T-helper 17 cell (primary cell): ENCODE results near the gene VENTX. TPM values are rescaled to one million over a fixed set of nuclear protein-coding genes. Genes with fewer than 3 reads are reported as not detected.

Experiments
- ATAC-seq: fragments of 150-1000 bp; cut with Tn5 transposase; 2 replicates; pipeline ENCODE4 v1.10.0; 2021; ENCODE audit warnings: mild to moderate bottlenecking, moderate library complexity
- DNase-seq, 3 donors: peaks; one replicate each; pipeline versions ENCODE4 v3.0.0 to v3.0.0-alpha.2; 2020 to 2021
- H3K9me3 ChIP-seq: one replicate; pipeline ENCODE4 v1.7.0; 2013; ENCODE audit warnings: low read length, mild to moderate bottlenecking; ENCODE audit not compliant: control insufficient read depth, poor library complexity, severe bottlenecking
- H3K27ac Mint-ChIP-seq: one replicate; pipeline ENCODE4 v1.8.0; 2022; ENCODE audit warnings: mild to moderate bottlenecking, moderate library complexity, mixed read lengths
- H3K27me3 Mint-ChIP-seq: one replicate; pipeline ENCODE4 v1.8.0; 2022; ENCODE audit warnings: mixed read lengths
- H3K36me3 Mint-ChIP-seq: one replicate; pipeline ENCODE4 v1.8.0; 2022; ENCODE audit warnings: low read depth, mixed read lengths
- H3K4me1 Mint-ChIP-seq: one replicate; pipeline ENCODE4 v1.8.0; 2022; ENCODE audit warnings: mild to moderate bottlenecking, mixed read lengths
- H3K4me3 Mint-ChIP-seq: one replicate; pipeline ENCODE4 v1.8.0; 2022; ENCODE audit warnings: mild to moderate bottlenecking, moderate library complexity, mixed read lengths
- total RNA-seq, 4 donors: library from RNA in 2 of 4; stranded (reverse) in 2 of 4; gene quantifications; one replicate each; pipeline ENCODE4 v1.2.3 and lab custom pipeline; 2022 to 2026

Gene VENTX
- total RNA-seq, 2 donors from 2014 or later: 0.21 to 0.52 TPM

- peak overlapping the region; percentile 96 for H3K27ac Mint-ChIP-seq
- H3K4me3 Mint-ChIP-seq: peak overlapping the region; percentile 95
- H3K9me3 ChIP-seq: no peaks in the 10 kb centered on the region
- peak; percentile 78 for ATAC-seq
- H3K36me3 Mint-ChIP-seq: no peaks in the 10 kb centered on the region
- DNase-seq: peak; percentile 71 to 84 (median 74)
- H3K4me1 Mint-ChIP-seq: peaks cover 24% of the 10 kb centered on the region
- H3K27me3 Mint-ChIP-seq: no peaks in the 10 kb centered on the region
Observed at GRCh38 chr10:133274751-133275683, 37.4 kb downstream of the VENTX start.

DNA sequence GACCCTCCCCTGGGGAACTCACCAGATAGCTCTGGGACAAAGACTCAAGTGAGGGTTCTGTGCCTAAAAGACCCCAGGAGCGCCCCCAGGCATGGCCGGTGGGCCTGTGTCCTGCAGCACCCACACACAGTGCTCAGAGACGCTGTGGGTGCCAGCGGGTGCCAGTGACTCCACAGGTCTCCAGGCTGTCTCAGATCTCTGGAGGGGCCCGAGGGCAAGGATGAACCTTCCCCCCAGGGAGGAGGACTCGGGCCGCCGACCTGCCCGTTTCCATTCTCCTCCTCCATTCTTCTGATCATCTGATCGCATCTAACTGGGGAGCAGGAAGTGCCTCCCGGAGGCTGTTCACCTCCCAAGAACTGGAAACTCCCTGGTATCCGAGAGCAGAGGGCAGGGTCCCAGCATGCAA is 38.0 kb downstream of the VENTX start:
- Mint-ChIP-seq H3K4me3 (peak overlapping the region; percentile 95), H3K27me3 (no peaks in the 10 kb centered on the region), H3K36me3 (no peaks in the 10 kb centered on the region), H3K4me1 (peaks cover 24% of the 10 kb centered on the region), H3K27ac (peak overlapping the region; percentile 96)
- peak in 1 of 3 donors; percentile 39 for DNase-seq
- peak; percentile 29 for ATAC-seq
- no peaks in the 10 kb centered on the region for H3K9me3 ChIP-seq

- DNase-seq (no peak), ATAC-seq (no peak)
- H3K4me1 Mint-ChIP-seq: peaks cover 24% of the 10 kb centered on the region
- peak overlapping the region; percentile 95 for H3K4me3 Mint-ChIP-seq
- no peaks in the 10 kb centered on the region for H3K27me3 Mint-ChIP-seq
- no peaks in the 10 kb centered on the region for H3K36me3 Mint-ChIP-seq
- no peaks in the 10 kb centered on the region for H3K9me3 ChIP-seq
- peak overlapping the region; percentile 96 for H3K27ac Mint-ChIP-seq
Observed at GRCh38 chr10:133276100-133276434, 38.4 kb downstream of the VENTX start.

- H3K4me1 Mint-ChIP-seq: peaks cover 24% of the 10 kb centered on the region
- peak within 1 kb of the TSS; percentile 95 for H3K4me3 Mint-ChIP-seq
- H3K27me3 Mint-ChIP-seq: no peaks in the 10 kb centered on the region
- peak within 1 kb of the TSS; percentile 96 for H3K27ac Mint-ChIP-seq
- no peaks in the 10 kb centered on the region for H3K9me3 ChIP-seq
- ATAC-seq (peak; percentile 43), DNase-seq (peak; percentile 62 to 74 (median 68))
- no peaks in the 10 kb centered on the region for H3K36me3 Mint-ChIP-seq
Observed at GRCh38 chr10:133276435-133277201, 39.0 kb downstream of the VENTX start, which contains the start of gene ADAM8. Gene ADAM8, minus strand, starts transcription at chr10:133276868. Its CDS starts 51 bp downstream, at chr10:133276817.

- no peak for DNase-seq
- Mint-ChIP-seq H3K4me1 (peaks cover 22% of the 10 kb centered on the region), H3K36me3 (no peaks in the 10 kb centered on the region), H3K27me3 (no peaks in the 10 kb centered on the region), H3K4me3 (peak overlapping the region; percentile 95), H3K27ac (peak overlapping the region; percentile 94)
- no peak for ATAC-seq
- no peaks in the 10 kb centered on the region for H3K9me3 ChIP-seq
Observed at GRCh38 chr10:133277277-133277992, 39.8 kb downstream of the VENTX start.

DNA sequence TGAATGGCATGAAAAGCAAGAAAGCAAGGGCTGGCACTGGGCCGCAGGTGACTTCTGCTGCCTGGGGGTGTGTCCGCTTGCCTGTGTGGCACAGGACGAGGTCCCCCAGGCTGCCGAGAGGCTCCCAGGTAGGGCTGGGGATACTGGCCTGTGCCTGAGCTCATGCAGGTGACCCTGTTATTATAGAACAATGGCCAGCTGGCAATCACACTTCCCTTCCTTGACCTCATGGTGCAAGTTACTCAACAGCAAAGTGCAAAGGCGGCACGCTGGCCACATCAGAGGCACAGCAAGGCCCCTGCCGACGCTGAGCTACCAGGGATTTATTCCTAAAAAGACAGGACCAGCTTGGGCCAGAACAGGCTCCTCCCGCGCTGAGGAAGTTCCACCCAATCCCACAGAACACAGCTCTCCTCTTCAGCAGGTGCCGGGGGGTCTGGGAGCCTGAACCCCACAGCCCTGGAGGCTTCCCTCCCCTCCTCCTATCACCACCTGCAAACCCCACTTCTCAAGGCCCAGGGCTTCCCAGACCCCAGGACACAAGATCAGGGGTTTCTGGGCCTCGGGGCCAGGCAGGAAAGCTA is 40.4 kb downstream of the VENTX start:
- ATAC-seq (no peak), DNase-seq (no peak)
- Mint-ChIP-seq H3K4me3 (peak overlapping the region; percentile 84), H3K27ac (peak overlapping the region; percentile 94), H3K36me3 (no peaks in the 10 kb centered on the region), H3K27me3 (no peaks in the 10 kb centered on the region), H3K4me1 (peaks cover 22% of the 10 kb centered on the region)
- H3K9me3 ChIP-seq: no peaks in the 10 kb centered on the region

- Mint-ChIP-seq H3K27ac (peak overlapping the region; percentile 94), H3K36me3 (peaks cover 1% of the 10 kb centered on the region), H3K4me3 (peak overlapping the region; percentile 84), H3K27me3 (no peaks in the 10 kb centered on the region), H3K4me1 (peaks cover 22% of the 10 kb centered on the region)
- DNase-seq (peak; percentile 57 to 64 (median 58)), ATAC-seq (peak; percentile 48)
- no peaks in the 10 kb centered on the region for H3K9me3 ChIP-seq
Observed at GRCh38 chr10:133278577-133279265, 41.1 kb downstream of the VENTX start.

DNA sequence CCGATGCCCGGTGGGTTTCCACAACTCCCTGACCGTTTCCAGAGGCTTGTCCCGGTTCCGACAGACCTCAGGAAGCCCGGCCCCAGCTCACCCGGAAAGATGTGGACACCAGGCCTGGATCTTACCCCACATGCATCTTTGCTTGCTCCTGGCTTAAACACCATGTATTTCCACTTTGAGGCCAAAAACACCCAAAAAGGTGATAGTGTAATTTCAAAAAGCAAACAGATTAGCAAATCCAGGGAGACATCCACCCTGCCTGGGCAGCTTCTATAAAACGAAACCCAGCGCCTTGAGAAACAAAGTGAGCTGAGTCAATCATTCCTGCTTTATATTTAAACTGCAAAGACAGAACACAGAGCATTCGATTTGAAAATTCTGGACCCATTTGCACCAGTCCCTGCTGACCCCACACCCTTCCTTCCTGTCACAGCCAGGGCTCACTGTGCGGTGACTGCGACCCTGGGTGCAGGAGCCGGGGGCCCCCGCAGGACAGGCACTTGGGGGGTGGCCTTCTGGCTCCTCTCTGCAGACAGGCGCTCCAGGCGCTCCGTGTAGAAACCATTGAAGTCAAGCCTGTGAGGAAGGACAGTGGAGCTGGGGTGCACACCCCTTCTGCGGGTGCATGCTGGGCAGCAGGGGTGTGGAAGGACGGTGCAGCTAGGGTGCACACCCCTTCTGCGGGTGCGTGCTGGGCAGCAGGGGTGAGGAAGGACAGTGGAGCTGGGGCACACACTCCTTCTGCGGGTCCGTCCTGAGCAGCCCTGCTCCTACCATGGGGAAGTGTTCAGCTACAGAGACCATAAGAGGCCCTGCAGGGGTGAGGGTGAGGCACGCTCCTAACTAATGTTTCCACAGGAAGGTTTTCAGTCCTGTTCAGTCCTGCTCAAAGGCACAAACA is 41.9 kb downstream of the VENTX start:
- no peak for DNase-seq
- Mint-ChIP-seq H3K27ac (peak overlapping the region; percentile 94), H3K4me1 (peaks cover 22% of the 10 kb centered on the region), H3K27me3 (no peaks in the 10 kb centered on the region), H3K4me3 (no peak overlapping the region), H3K36me3 (peaks cover 5% of the 10 kb centered on the region)
- H3K9me3 ChIP-seq: no peaks in the 10 kb centered on the region
- ATAC-seq: no peak

DNA sequence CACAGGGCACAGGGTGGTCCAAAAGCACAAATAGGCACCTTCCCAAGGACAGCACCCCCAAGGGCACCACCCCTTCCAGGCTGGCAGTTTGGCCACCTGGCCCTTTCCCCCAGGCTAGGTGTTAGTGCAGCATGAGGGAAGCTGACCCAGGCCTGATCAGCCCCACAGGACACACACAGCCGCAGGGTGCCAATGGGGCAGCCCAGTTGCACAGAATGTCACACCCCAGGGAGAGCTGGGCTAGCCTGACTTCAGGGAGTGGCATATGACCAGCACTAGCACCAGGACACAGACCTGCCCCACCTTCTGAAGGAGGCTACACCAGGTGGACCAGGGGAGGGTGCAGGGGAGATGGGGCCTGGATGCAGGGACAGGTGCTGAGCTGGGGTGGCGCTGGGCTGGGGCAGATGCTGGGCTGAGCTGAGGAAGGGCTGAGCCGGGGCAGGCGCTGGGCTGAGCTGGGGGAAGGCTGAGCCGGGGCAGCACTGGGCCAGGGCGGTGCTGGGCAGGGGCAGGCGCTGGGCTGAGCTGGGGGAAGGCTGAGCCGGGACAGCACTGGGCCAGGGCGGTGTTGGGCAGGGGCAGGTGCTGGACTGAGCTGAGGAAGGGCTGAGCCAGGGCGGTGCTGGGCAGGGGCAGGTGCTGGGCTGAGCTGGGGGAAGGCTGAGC is 42.9 kb downstream of the VENTX start:
- peak overlapping the region; percentile 94 for H3K27ac Mint-ChIP-seq

DNA sequence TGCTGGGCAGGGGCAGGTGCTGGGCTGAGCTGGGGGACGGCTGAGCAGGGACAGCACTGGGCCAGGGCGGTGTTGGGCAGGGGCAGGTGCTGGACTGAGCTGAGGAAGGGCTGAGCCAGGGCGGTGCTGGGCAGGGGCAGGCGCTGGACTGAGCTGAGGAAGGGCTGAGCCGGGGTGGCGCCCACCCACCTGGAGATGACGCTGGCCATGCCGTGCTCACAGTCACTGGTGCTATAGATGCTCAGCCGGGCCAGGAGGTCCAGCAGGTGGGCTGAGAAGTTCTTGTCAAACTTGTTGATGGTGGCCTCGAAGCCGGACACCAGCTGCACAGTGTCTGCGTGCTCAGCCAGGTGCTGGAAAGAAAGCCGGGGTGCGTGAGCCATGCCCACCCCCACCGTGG is 43.4 kb downstream of the VENTX start:
- no peak overlapping the region for H3K4me3 Mint-ChIP-seq
- H3K9me3 ChIP-seq: no peaks in the 10 kb centered on the region
- DNase-seq (no peak), ATAC-seq (no peak)
- no peaks in the 10 kb centered on the region for H3K27me3 Mint-ChIP-seq
- H3K27ac Mint-ChIP-seq: no peak overlapping the region
- peaks cover 21% of the 10 kb centered on the region for H3K4me1 Mint-ChIP-seq
- peaks cover 7% of the 10 kb centered on the region for H3K36me3 Mint-ChIP-seq

More for the DNA sequence above, 42.9 kb downstream of the VENTX start:
- H3K9me3 ChIP-seq: no peaks in the 10 kb centered on the region
- peaks cover 19% of the 10 kb centered on the region for H3K4me1 Mint-ChIP-seq
- H3K4me3 Mint-ChIP-seq: no peak overlapping the region
- no peak for ATAC-seq
- H3K27me3 Mint-ChIP-seq: no peaks in the 10 kb centered on the region
- no peak for DNase-seq
- peaks cover 5% of the 10 kb centered on the region for H3K36me3 Mint-ChIP-seq
